Keratinocyte (primary cell): ENCODE results near the gene CCZ1. TPM values are rescaled to one million over a fixed set of nuclear protein-coding genes. Genes with fewer than 3 reads are reported as not detected.
"Not testable (repeated sequence)": the region's sequence is repeated elsewhere in the genome, so short reads cannot be mapped to it uniquely, and the experiment has no call there.

Experiments used
- DNase-seq: peaks from one replicate; pipeline ENCODE4 v3.0.0-alpha.2; 2011; ENCODE audit warnings: low read depth, missing footprints, low spot score
- FAIRE-seq: peaks from 2 replicates; lab custom pipeline; 2011; peaks lifted over from hg19 to GRCh38; lab: Jason Lieb, UNC
- H2AFZ ChIP-seq: 2 replicates; pipeline ENCODE4 v1.6.0; 2012; ENCODE audit warnings: low read length, control low read depth, inconsistent platforms; ENCODE audit not compliant: control insufficient read depth
- H3K27ac ChIP-seq: 2 replicates; pipeline ENCODE4 v1.5.1; 2011; ENCODE audit warnings: low read length; ENCODE audit not compliant: control insufficient read depth, insufficient read depth
- H3K27me3 ChIP-seq: 3 replicates; pipeline ENCODE4 v1.6.0; 2011; ENCODE audit warnings: low read length; ENCODE audit not compliant: control insufficient read depth, insufficient read depth; ENCODE audit errors: extremely low read depth
- H3K36me3 ChIP-seq, 2 experiments: 2 replicates in 1 of 2; 3 replicates in 1 of 2; pipeline ENCODE4 v1.5.1; 2011; ENCODE audit warnings: low read length in 2 of 2, mild to moderate bottlenecking in 1 of 2; ENCODE audit not compliant: control insufficient read depth in 2 of 2, insufficient read depth in 2 of 2; ENCODE audit errors: extremely low read depth in 1 of 2
- H3K4me1 ChIP-seq: 3 replicates; pipeline ENCODE4 v1.5.1; 2011; ENCODE audit warnings: low read length; ENCODE audit not compliant: control insufficient read depth, insufficient read depth; ENCODE audit errors: extremely low read depth
- H3K4me2 ChIP-seq: 3 replicates; pipeline ENCODE4 v1.6.0; 2011; ENCODE audit warnings: low read depth, low read length; ENCODE audit not compliant: control insufficient read depth, insufficient read depth; ENCODE audit errors: extremely low read depth
- H3K4me3 ChIP-seq, 3 experiments: fragments of 200-600 bp in 1 of 3; sonication (generic) in 1 of 3; 2 replicates in 2 of 3; 3 replicates in 1 of 3; pipeline ENCODE4 v1.5.1; 2011 to 2016; ENCODE audit warnings: low read length in 3 of 3, mild to moderate bottlenecking in 3 of 3, control low read depth in 2 of 3, inconsistent platforms in 1 of 3, low read depth in 1 of 3, mixed read lengths in 1 of 3, mixed run types in 1 of 3, moderate library complexity in 1 of 3; ENCODE audit not compliant: control insufficient read depth in 2 of 3, insufficient read depth in 2 of 3; ENCODE audit errors: extremely low read depth in 1 of 3
- H3K79me2 ChIP-seq: 2 replicates; pipeline ENCODE4 v1.6.0; 2012; ENCODE audit warnings: low read length; ENCODE audit not compliant: control insufficient read depth, insufficient read depth
- H3K9ac ChIP-seq: 3 replicates; pipeline ENCODE4 v1.6.0; 2011; ENCODE audit warnings: low read length; ENCODE audit not compliant: control insufficient read depth, insufficient read depth; ENCODE audit errors: extremely low read depth
- H3K9me1 ChIP-seq: 3 replicates; pipeline ENCODE4 v1.6.0; 2011; ENCODE audit warnings: low read length; ENCODE audit not compliant: control insufficient read depth, insufficient read depth; ENCODE audit errors: extremely low read depth
- H3K9me3 ChIP-seq: 2 replicates; pipeline ENCODE4 v1.5.1; 2012; ENCODE audit warnings: low read depth, low read length; ENCODE audit not compliant: control insufficient read depth
- H4K20me1 ChIP-seq: 3 replicates; pipeline ENCODE4 v1.6.0; 2011; ENCODE audit warnings: low read length; ENCODE audit not compliant: control insufficient read depth, insufficient read depth; ENCODE audit errors: extremely low read depth
- EZH2 ChIP-seq: IDR thresholded peaks from one replicate; pipeline ENCODE4 v1.6.1; 2012; ENCODE audit warnings: inconsistent platforms, mild to moderate bottlenecking, low read length, moderate library complexity
- dilution Hi-C: fragments of 300-500 bp; cut with MboI; formaldehyde crosslinking; loops from one replicate; pipeline ENCODE4 v1.7.0; 2020; ENCODE audit warnings: low sequenced_read_pairs; ENCODE audit not compliant: extremely low pct_ligation_motif_present
- polyA plus RNA-seq, 5 experiments: library from polyadenylated mRNA; depleted of rRNA in 3 of 5; stranded (reverse) in 3 of 5; stranded (forward) in 1 of 5; unstranded in 1 of 5; fragments of >200 nt; gene quantifications; 1 replicate in 1 of 5; 2 replicates in 3 of 5; 3 replicates in 1 of 5; pipeline versions ENCODE4 v1.2.1 to v1.2.3, GENCODE V29; 2011 to 2012; ENCODE audit warnings: missing spikeins in 2 of 5, low read depth in 1 of 5, low replicate concordance in 1 of 5
- TF ChIP-seq, protein P1 (sequence below), 3 experiments: IDR thresholded peaks in 1 of 3; conservative IDR thresholded peaks in 1 of 3; optimal IDR thresholded peaks in 1 of 3; 2 replicates in 2 of 3; 3 replicates in 1 of 3; pipeline versions ENCODE3 to v1.5.1; 2011; ENCODE audit warnings: low read length in 3 of 3, mild to moderate bottlenecking in 3 of 3, moderate library complexity in 2 of 3, control low read depth in 1 of 3, inconsistent platforms in 1 of 3; ENCODE audit not compliant: insufficient read depth in 2 of 3; ENCODE audit errors: extremely low read depth in 1 of 3

CCZ1 gene
- polyA plus RNA-seq, 1 donor (not counting 4 experiments of a cell fraction or from before 2014, with no cell fraction given): 110 TPM

DNA sequence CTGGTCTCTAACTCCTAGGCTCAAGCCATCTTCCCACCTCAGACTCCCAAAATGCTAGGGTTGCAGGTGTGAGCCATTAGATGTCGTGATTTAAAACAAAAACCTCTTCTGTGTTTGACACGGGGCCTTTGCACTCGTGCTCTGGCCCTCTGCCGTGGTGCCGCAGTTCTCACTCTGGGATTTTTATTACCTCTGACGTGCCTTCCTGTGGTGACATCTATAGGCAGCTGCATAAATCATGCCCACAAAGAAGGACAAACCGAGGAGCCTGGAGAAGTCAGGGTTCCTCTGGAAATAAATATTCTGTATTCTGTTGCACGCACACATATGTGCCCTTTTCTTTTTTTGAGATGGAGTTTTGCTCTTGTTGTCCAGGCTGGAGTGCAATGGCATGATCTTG lies 43.8 kb upstream of the CCZ1 start:
- Histone ChIP-seq H3K4me3 (no peak overlapping the region), H3K79me2 (no peaks in the 10 kb centered on the region), H3K9me3 (no peaks in the 10 kb centered on the region), H3K9me1 (no peaks in the 10 kb centered on the region), H3K4me1 (no peaks in the 10 kb centered on the region), H3K36me3 (no peaks in the 10 kb centered on the region), H3K27ac (no peak overlapping the region), H3K9ac (no peak overlapping the region), H3K27me3 (no peaks in the 10 kb centered on the region), H2AFZ (no peak overlapping the region), H4K20me1 (no peaks in the 10 kb centered on the region), H3K4me2 (no peak overlapping the region)
- dilution Hi-C loops: no loop called here
- DNase-seq (no peak), FAIRE-seq (no peak)
- no peak for TF ChIP-seq EZH2
- TF ChIP-seq, protein P1, sequence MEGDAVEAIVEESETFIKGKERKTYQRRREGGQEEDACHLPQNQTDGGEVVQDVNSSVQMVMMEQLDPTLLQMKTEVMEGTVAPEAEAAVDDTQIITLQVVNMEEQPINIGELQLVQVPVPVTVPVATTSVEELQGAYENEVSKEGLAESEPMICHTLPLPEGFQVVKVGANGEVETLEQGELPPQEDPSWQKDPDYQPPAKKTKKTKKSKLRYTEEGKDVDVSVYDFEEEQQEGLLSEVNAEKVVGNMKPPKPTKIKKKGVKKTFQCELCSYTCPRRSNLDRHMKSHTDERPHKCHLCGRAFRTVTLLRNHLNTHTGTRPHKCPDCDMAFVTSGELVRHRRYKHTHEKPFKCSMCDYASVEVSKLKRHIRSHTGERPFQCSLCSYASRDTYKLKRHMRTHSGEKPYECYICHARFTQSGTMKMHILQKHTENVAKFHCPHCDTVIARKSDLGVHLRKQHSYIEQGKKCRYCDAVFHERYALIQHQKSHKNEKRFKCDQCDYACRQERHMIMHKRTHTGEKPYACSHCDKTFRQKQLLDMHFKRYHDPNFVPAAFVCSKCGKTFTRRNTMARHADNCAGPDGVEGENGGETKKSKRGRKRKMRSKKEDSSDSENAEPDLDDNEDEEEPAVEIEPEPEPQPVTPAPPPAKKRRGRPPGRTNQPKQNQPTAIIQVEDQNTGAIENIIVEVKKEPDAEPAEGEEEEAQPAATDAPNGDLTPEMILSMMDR (optimal IDR thresholded peaks at IDR 0.05 in 1 of 3, IDR thresholded peaks at IDR 0.05 in 1 of 3, conservative IDR thresholded peaks at IDR 0.05 in 1 of 3; ENCODE audit: extremely low read depth in 1 of 3, insufficient read depth in 2 of 3, low read length in 3 of 3): no peak

DNA sequence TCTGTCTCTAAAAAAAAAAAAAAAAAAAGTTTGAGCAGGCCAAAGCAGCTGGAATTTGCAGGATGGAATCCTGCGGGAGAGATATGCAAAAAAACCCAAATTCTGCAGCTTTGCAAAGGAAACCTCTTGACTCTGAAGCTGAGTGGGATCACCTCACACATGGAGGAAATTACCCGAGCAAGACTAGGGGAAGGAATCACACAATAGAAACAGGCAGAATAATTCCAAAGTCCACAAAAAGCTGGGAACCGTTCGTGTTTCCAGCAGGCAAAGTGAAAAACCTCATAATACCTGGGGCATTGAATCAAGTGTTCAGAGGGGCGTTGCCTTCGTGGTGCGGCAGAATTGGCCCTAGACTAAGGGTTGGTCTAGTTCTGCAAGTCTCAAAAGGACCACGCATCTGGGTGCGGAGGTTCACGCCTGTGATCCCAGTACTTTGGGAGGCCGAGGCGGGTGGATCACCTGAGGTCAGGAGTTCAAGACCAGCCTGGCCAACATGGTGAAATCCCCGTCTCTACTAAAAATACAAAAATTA lies 41.4 kb upstream of the CCZ1 start:
- H3K9me3 ChIP-seq, DNase-seq, H2AFZ ChIP-seq, H3K9ac ChIP-seq, dilution Hi-C loops, H3K4me1 ChIP-seq, H3K27me3 ChIP-seq, H3K4me3 ChIP-seq, H4K20me1 ChIP-seq, H3K27ac ChIP-seq, H3K36me3 ChIP-seq, FAIRE-seq, H3K79me2 ChIP-seq, H3K4me2 ChIP-seq, H3K9me1 ChIP-seq: not testable (repeated sequence)

- H3K4me3 ChIP-seq, dilution Hi-C loops, H3K9me1 ChIP-seq, DNase-seq, FAIRE-seq, H3K9me3 ChIP-seq, H3K4me1 ChIP-seq, H3K9ac ChIP-seq, H3K36me3 ChIP-seq, H3K79me2 ChIP-seq, H3K27me3 ChIP-seq, H2AFZ ChIP-seq, H3K27ac ChIP-seq, H3K4me2 ChIP-seq, H4K20me1 ChIP-seq: not testable (repeated sequence)
Observed at GRCh38 chr7:5858494-5858893, 40.0 kb upstream of the CCZ1 start.

DNA sequence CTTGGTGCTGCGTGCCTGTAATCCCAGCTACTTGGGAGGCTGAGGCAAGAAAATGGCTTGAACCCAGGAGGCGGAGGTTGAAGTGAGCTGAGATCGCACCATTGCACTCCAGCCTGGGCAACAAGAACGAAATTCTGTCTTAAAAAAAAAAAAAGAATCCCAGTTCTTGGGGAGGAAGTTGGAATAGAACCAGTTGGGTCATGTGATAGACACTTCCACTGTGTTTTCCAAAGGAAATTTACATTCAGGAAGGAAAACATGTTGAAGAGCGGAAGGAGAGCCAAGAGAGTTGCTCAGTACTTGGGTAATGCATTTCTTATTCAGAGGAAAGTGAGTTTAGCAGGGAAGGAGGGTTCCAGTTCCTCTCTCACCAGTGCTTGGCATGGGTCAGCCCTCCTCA lies 37.3 kb upstream of the CCZ1 start:
- H3K27me3 ChIP-seq, H3K4me2 ChIP-seq, DNase-seq, H3K4me3 ChIP-seq, H3K27ac ChIP-seq, H3K36me3 ChIP-seq, H2AFZ ChIP-seq, H3K4me1 ChIP-seq, H3K9ac ChIP-seq, H3K9me1 ChIP-seq, H3K79me2 ChIP-seq, H4K20me1 ChIP-seq, dilution Hi-C loops, FAIRE-seq, H3K9me3 ChIP-seq: not testable (repeated sequence)
